Measurements from ENCODE around the gene ARFGEF2.

Gene ARFGEF2

GRCh38 chr20:48898896-48899530 is 22.5 kb upstream of the ARFGEF2 start:
- in situ Hi-C loops (cut with MboI; ENCODE audit: low sequenced_read_pairs) = no loop called here

- in situ Hi-C loops (cut with MboI; ENCODE audit: low sequenced_read_pairs) = loop anchor here (5.0 kb wide), 1 partner anchor 243 kb away; no protein-coding TSS in a partner anchor
Measured at GRCh38 chr20:48899881-48900280, 21.6 kb upstream of the ARFGEF2 start.

GRCh38 chr20:48901326-48901725 is 20.2 kb upstream of the ARFGEF2 start:
- in situ Hi-C loops (cut with MboI; ENCODE audit: low sequenced_read_pairs) = loop anchor here (5.0 kb wide), 1 partner anchor 244 kb away; no protein-coding TSS in a partner anchor

- in situ Hi-C loops (cut with MboI; ENCODE audit: low sequenced_read_pairs) = loop anchor here (5.0 kb wide), 1 partner anchor 246 kb away; no protein-coding TSS in a partner anchor
Measured at GRCh38 chr20:48903705-48904104, 17.8 kb upstream of the ARFGEF2 start.

GRCh38 chr20:48904566-48905296 is 16.8 kb upstream of the ARFGEF2 start:
- in situ Hi-C loops (cut with MboI; ENCODE audit: low sequenced_read_pairs) = loop anchor here (5.0 kb wide), 1 partner anchor 247 kb away; no protein-coding TSS in a partner anchor

- in situ Hi-C loops (cut with MboI; ENCODE audit: low sequenced_read_pairs) = no loop called here
Measured at GRCh38 chr20:48905297-48905647, 16.2 kb upstream of the ARFGEF2 start.

- in situ Hi-C loops (cut with MboI; ENCODE audit: low sequenced_read_pairs) = no loop called here
Measured at GRCh38 chr20:48906221-48906877, 15.2 kb upstream of the ARFGEF2 start.

GRCh38 chr20:48908656-48909319 is 12.7 kb upstream of the ARFGEF2 start:
- in situ Hi-C loops (cut with MboI; ENCODE audit: low sequenced_read_pairs) = no loop called here

- in situ Hi-C loops (cut with MboI; ENCODE audit: low sequenced_read_pairs) = no loop called here
Measured at GRCh38 chr20:48909910-48910309, 11.6 kb upstream of the ARFGEF2 start.

GRCh38 chr20:48910347-48910781 is 11.1 kb upstream of the ARFGEF2 start:
- in situ Hi-C loops (cut with MboI; ENCODE audit: low sequenced_read_pairs) = no loop called here

- in situ Hi-C loops (cut with MboI; ENCODE audit: low sequenced_read_pairs) = no loop called here
Measured at GRCh38 chr20:48912065-48912464, 9.4 kb upstream of the ARFGEF2 start.

- in situ Hi-C loops (cut with MboI; ENCODE audit: low sequenced_read_pairs) = no loop called here
Measured at GRCh38 chr20:48916699-48917098, 4.8 kb upstream of the ARFGEF2 start.

- in situ Hi-C loops (cut with MboI; ENCODE audit: low sequenced_read_pairs) = no loop called here
Measured at GRCh38 chr20:48919336-48919881, 2.1 kb upstream of the ARFGEF2 start.

- in situ Hi-C loops (cut with MboI; ENCODE audit: low sequenced_read_pairs) = no loop called here
Measured at GRCh38 chr20:48919882-48920526, 1.5 kb upstream of the ARFGEF2 start.

GRCh38 chr20:48920527-48921167 is 864 bp upstream of the ARFGEF2 start:
- in situ Hi-C loops (cut with MboI; ENCODE audit: low sequenced_read_pairs) = no loop called here

- in situ Hi-C loops (cut with MboI; ENCODE audit: low sequenced_read_pairs) = no loop called here
Measured at GRCh38 chr20:48921883-48922820, 641 bp downstream of the ARFGEF2 start.

GRCh38 chr20:48923149-48923718 is 1.7 kb downstream of the ARFGEF2 start:
- in situ Hi-C loops (cut with MboI; ENCODE audit: low sequenced_read_pairs) = no loop called here

- in situ Hi-C loops (cut with MboI; ENCODE audit: low sequenced_read_pairs) = no loop called here
Measured at GRCh38 chr20:48924756-48925109, 3.2 kb downstream of the ARFGEF2 start.

GRCh38 chr20:48926267-48926666 is 4.8 kb downstream of the ARFGEF2 start:
- in situ Hi-C loops (cut with MboI; ENCODE audit: low sequenced_read_pairs) = no loop called here
